Endothelial cell of umbilical vein (primary cell): ENCODE data around the gene CCNI. TPM values are rescaled to one million over a fixed set of nuclear protein-coding genes. Genes with fewer than 3 reads are reported as not detected.

Experiments used
- BruUV-seq: library from RNA; stranded (reverse); fragments of 400-500 nt; replicated peaks from 2 replicates; lab custom pipeline; 2021; lab: Mats Ljungman, UMichigan
- CTCF ChIA-PET: fragments of 300-600, 350-600 bp; sonication (Branson Sonifier 250); formaldehyde crosslinking; loops from one replicate; lab custom pipeline; 2021; ENCODE audit warnings: antibody characterized with exemption, inconsistent platforms; lab: Charles Lee
- POLR2A ChIA-PET: fragments of 300-600, 350-600 bp; sonication (Branson Sonifier 250); formaldehyde crosslinking; loops from one replicate; lab custom pipeline; 2021; ENCODE audit warnings: antibody characterized with exemption, inconsistent platforms; lab: Charles Lee
- DNase-seq: peaks from one replicate; pipeline ENCODE4 v3.0.0-alpha.2; 2011; ENCODE audit warnings: low read depth, low spot score
- FAIRE-seq: peaks from 2 replicates; lab custom pipeline; 2011; peaks lifted over from hg19 to GRCh38; lab: Jason Lieb, UNC
- H2AFZ ChIP-seq: 2 replicates; pipeline ENCODE4 v1.6.0; 2012; ENCODE audit warnings: low read depth, low read length, control low read depth, inconsistent platforms
- H3K27ac ChIP-seq: 2 replicates; pipeline ENCODE4 v1.5.1; 2011; ENCODE audit warnings: low read depth, mild to moderate bottlenecking, control low read depth, low read length, moderate library complexity; ENCODE audit not compliant: insufficient read depth
- H3K27me3 ChIP-seq, 2 experiments: 2 replicates each; pipeline versions ENCODE4 v1.6.0 to v1.6.1; 2011; ENCODE audit warnings: low read length in 2 of 2, mixed read lengths in 1 of 2; ENCODE audit not compliant: control insufficient read depth in 2 of 2, insufficient read depth in 2 of 2
- H3K36me3 ChIP-seq, 2 experiments: 2 replicates in 1 of 2; 3 replicates in 1 of 2; pipeline ENCODE4 v1.5.1; 2011; ENCODE audit warnings: low read length in 2 of 2, mild to moderate bottlenecking in 1 of 2, moderate library complexity in 1 of 2; ENCODE audit not compliant: control insufficient read depth in 2 of 2, insufficient read depth in 2 of 2; ENCODE audit errors: extremely low read depth in 1 of 2
- H3K4me1 ChIP-seq: 3 replicates; pipeline ENCODE4 v1.5.1; 2011; ENCODE audit warnings: mild to moderate bottlenecking, low read length; ENCODE audit not compliant: control insufficient read depth, insufficient read depth; ENCODE audit errors: extremely low read depth
- H3K4me2 ChIP-seq: 2 replicates; pipeline ENCODE4 v1.6.1; 2011; ENCODE audit warnings: low read length, control low read depth, mixed read lengths; ENCODE audit not compliant: insufficient read depth
- H3K4me3 ChIP-seq, 3 experiments: fragments of 200-600 bp in 1 of 3; sonication (generic), shearing (Covaris generic) in 1 of 3; replicated peaks in 1 of 3; 2 replicates each; pipeline ENCODE4 v1.5.1; 2011 to 2016; ENCODE audit warnings: control low read depth in 3 of 3, low read length in 3 of 3, mild to moderate bottlenecking in 2 of 3, inconsistent platforms in 1 of 3, low read depth in 1 of 3, moderate library complexity in 1 of 3; ENCODE audit not compliant: insufficient read depth in 1 of 3
- H3K79me2 ChIP-seq: 2 replicates; pipeline ENCODE4 v1.6.0; 2012; ENCODE audit warnings: low read length, inconsistent platforms; ENCODE audit not compliant: control insufficient read depth, insufficient read depth
- H3K9ac ChIP-seq: replicated peaks from 2 replicates; pipeline ENCODE3; 2011; ENCODE audit warnings: low read length, control low read depth; ENCODE audit not compliant: insufficient read depth; ENCODE audit errors: extremely low read depth
- H3K9me1 ChIP-seq: replicated peaks from 3 replicates; pipeline ENCODE4 v1.6.0; 2011; ENCODE audit warnings: mild to moderate bottlenecking, low read length; ENCODE audit not compliant: control insufficient read depth, insufficient read depth; ENCODE audit errors: extremely low read depth
- H3K9me3 ChIP-seq: replicated peaks from 2 replicates; pipeline ENCODE4 v1.5.1; 2012; ENCODE audit warnings: low read length, inconsistent platforms; ENCODE audit not compliant: control insufficient read depth, insufficient read depth
- H4K20me1 ChIP-seq: replicated peaks from 2 replicates; pipeline ENCODE3; 2011; ENCODE audit warnings: mild to moderate bottlenecking, low read length; ENCODE audit not compliant: control insufficient read depth, insufficient read depth; ENCODE audit errors: extremely low read depth
- CTCF ChIP-seq, 2 donors: IDR thresholded peaks; 1 replicate in 1 of 2; 2 replicates in 1 of 2; pipeline ENCODE4 v1.5.1; 2011; ENCODE audit warnings: low read length in 2 of 2, mild to moderate bottlenecking in 2 of 2, moderate library complexity in 2 of 2, control low read depth in 1 of 2, inconsistent platforms in 1 of 2, low read depth in 1 of 2; ENCODE audit not compliant: insufficient read depth in 1 of 2; ENCODE audit errors: extremely low read depth in 1 of 2
- EZH2 ChIP-seq: IDR thresholded peaks from 2 replicates; pipeline ENCODE4 v1.6.1; 2012; ENCODE audit warnings: borderline replicate concordance, low read depth, mild to moderate bottlenecking, moderate library complexity, low read length, inconsistent platforms; ENCODE audit not compliant: severe bottlenecking
- FOS ChIP-seq: IDR thresholded peaks from 2 replicates; pipeline ENCODE4 v1.6.1; 2011; ENCODE audit warnings: mild to moderate bottlenecking, low read length, moderate library complexity, borderline replicate concordance; ENCODE audit not compliant: insufficient read depth
- GATA2 ChIP-seq: IDR thresholded peaks from 2 replicates; pipeline ENCODE4 v1.7.0; 2011; ENCODE audit warnings: low read depth, mild to moderate bottlenecking, moderate library complexity, mixed read lengths, low read length; ENCODE audit not compliant: insufficient read length, insufficient read depth
- JUN ChIP-seq: IDR thresholded peaks from 2 replicates; pipeline ENCODE4 v1.6.1; 2011; ENCODE audit warnings: borderline replicate concordance, low read depth; ENCODE audit not compliant: insufficient read length, insufficient read depth
- MAX ChIP-seq: IDR thresholded peaks from 2 replicates; pipeline ENCODE4 v1.6.1; 2011; ENCODE audit not compliant: insufficient read depth, insufficient read length
- MYC ChIP-seq: IDR thresholded peaks from one replicate; pipeline ENCODE4 v1.6.1; 2011; ENCODE audit warnings: mild to moderate bottlenecking, low read depth, low read length
- POLR2A ChIP-seq: IDR thresholded peaks from 2 replicates; pipeline ENCODE4 v1.6.1; 2012; ENCODE audit warnings: low read depth, mild to moderate bottlenecking, control low read depth, low read length
- POLR2AphosphoS5 ChIP-seq: IDR thresholded peaks from 2 replicates; pipeline ENCODE4 v1.6.1; 2012; ENCODE audit warnings: low read depth, mild to moderate bottlenecking, control low read depth, low read length, moderate library complexity; ENCODE audit not compliant: insufficient read depth
- dilution Hi-C: fragments of 300-500 bp; cut with MboI; formaldehyde crosslinking; loops from one replicate; pipeline ENCODE4 v1.15.0; 2019; ENCODE audit warnings: low sequenced_read_pairs; ENCODE audit not compliant: extremely low pct_ligation_motif_present
- intact Hi-C: fragments of 100-400 bp; cut with micrococcal nuclease; formaldehyde crosslinking; loops from one replicate; pipeline ENCODE4 v1.10.0; 2022
- polyA plus RNA-seq, 4 experiments: library from polyadenylated mRNA; depleted of rRNA in 3 of 4; stranded (reverse) in 3 of 4; unstranded in 1 of 4; fragments of >200 nt; gene quantifications; 2 replicates each; pipeline versions ENCODE4 v1.2.1 to v1.2.3, GENCODE V29; 2011 to 2012; ENCODE audit warnings: missing spikeins in 1 of 4
- total RNA-seq: library from RNA; stranded (reverse); gene quantifications from 2 replicates; pipeline ENCODE4 v1.2.3, GENCODE V29; 2021

CCNI gene
- total and polyA plus RNA-seq, 2 donors (not counting 3 experiments of a cell fraction or from before 2014, with no cell fraction given): 88.6 to 212 TPM

DNA sequence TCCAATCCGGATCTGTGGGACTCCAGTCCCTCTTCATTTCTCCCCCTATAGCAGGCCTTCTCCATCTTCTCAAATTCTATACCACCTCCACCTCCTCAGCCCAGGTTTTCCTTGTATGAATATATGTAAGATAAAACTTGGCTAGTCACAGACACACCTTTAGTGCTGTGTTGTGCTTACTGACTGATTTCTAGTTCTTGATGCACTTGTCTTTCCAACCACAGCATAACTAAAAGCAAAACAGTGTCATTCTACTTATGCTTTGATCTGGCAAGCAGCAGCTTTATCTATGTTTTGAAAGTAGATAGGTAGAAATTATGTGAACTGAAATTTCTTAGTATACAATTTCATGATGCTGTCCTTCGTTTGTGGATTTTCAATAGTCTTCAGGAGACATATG lies 47.5 kb downstream of the CCNI start:
- H3K9ac ChIP-seq: no peak overlapping the region
- H2AFZ ChIP-seq: no peak overlapping the region
- no peaks in the 10 kb centered on the region for H3K27me3 ChIP-seq
- intact Hi-C loops (no loop called here), dilution Hi-C loops (no loop called here)
- TF ChIP-seq POLR2AphosphoS5: no peak
- no peak for TF ChIP-seq MYC
- TF ChIP-seq MAX: no peak
- no peak for TF ChIP-seq CTCF (IDR thresholded peaks at IDR 0.05; ENCODE audit: extremely low read depth in 1 of 2, insufficient read depth in 1 of 2, low read depth in 1 of 2, low read length in 2 of 2)
- TF ChIP-seq POLR2A: no peak
- no peak for TF ChIP-seq FOS
- no peak for TF ChIP-seq GATA2
- TF ChIP-seq JUN: no peak
- TF ChIP-seq EZH2: no peak
- H3K4me2 ChIP-seq: no peak overlapping the region
- DNase-seq (no peak), FAIRE-seq (no peak)
- no peak overlapping the region for H3K27ac ChIP-seq
- H3K4me1 ChIP-seq: no peaks in the 10 kb centered on the region
- H3K36me3 ChIP-seq: peaks cover 12 to 46% of the 10 kb centered on the region in 2 experiments
- H3K9me1 ChIP-seq: no peaks in the 10 kb centered on the region
- ChIA-PET POLR2A (no interaction called here), CTCF (interaction anchor here (0.9 kb wide), 1 partner anchor 270 kb away, joined by 4 read pairs; no protein-coding TSS in a partner anchor)
- no peaks in the 10 kb centered on the region for H3K79me2 ChIP-seq
- BruUV-seq: no TSS peak
- no peak overlapping the region for H3K4me3 ChIP-seq
- no peaks in the 10 kb centered on the region for H3K9me3 ChIP-seq
- no peaks in the 10 kb centered on the region for H4K20me1 ChIP-seq
